Retinal pigment epithelial cell (primary cell): ENCODE results near the gene HLA-DQA1.
A peak's percentile ranks its signal among the peaks of the same experiment; 100 is the strongest.
"Not testable (repeated sequence)": the region's sequence is repeated elsewhere in the genome, so short reads cannot be mapped to it uniquely, and the experiment has no call there.

Experiments
- DNase-seq: peaks from one replicate; pipeline ENCODE4 v3.0.0-alpha.2; 2010; ENCODE audit warnings: low read depth
- H3K4me3 ChIP-seq: 2 replicates; pipeline ENCODE4 v1.5.1; 2011; ENCODE audit warnings: mild to moderate bottlenecking, low read length, control low read depth, moderate library complexity
- TF ChIP-seq, protein P1 (sequence below): conservative IDR thresholded peaks from 2 replicates; pipeline ENCODE4 v1.5.1; 2011; ENCODE audit warnings: low read depth, low read length, control low read depth, inconsistent platforms

Gene HLA-DQA1

GRCh38 chr6:32621372-32621771, 15.8 kb upstream of the HLA-DQA1 start:
- TF ChIP-seq, protein P1, sequence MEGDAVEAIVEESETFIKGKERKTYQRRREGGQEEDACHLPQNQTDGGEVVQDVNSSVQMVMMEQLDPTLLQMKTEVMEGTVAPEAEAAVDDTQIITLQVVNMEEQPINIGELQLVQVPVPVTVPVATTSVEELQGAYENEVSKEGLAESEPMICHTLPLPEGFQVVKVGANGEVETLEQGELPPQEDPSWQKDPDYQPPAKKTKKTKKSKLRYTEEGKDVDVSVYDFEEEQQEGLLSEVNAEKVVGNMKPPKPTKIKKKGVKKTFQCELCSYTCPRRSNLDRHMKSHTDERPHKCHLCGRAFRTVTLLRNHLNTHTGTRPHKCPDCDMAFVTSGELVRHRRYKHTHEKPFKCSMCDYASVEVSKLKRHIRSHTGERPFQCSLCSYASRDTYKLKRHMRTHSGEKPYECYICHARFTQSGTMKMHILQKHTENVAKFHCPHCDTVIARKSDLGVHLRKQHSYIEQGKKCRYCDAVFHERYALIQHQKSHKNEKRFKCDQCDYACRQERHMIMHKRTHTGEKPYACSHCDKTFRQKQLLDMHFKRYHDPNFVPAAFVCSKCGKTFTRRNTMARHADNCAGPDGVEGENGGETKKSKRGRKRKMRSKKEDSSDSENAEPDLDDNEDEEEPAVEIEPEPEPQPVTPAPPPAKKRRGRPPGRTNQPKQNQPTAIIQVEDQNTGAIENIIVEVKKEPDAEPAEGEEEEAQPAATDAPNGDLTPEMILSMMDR = no peak
- H3K4me3 ChIP-seq = no peak overlapping the region
- DNase-seq = no peak

DNA sequence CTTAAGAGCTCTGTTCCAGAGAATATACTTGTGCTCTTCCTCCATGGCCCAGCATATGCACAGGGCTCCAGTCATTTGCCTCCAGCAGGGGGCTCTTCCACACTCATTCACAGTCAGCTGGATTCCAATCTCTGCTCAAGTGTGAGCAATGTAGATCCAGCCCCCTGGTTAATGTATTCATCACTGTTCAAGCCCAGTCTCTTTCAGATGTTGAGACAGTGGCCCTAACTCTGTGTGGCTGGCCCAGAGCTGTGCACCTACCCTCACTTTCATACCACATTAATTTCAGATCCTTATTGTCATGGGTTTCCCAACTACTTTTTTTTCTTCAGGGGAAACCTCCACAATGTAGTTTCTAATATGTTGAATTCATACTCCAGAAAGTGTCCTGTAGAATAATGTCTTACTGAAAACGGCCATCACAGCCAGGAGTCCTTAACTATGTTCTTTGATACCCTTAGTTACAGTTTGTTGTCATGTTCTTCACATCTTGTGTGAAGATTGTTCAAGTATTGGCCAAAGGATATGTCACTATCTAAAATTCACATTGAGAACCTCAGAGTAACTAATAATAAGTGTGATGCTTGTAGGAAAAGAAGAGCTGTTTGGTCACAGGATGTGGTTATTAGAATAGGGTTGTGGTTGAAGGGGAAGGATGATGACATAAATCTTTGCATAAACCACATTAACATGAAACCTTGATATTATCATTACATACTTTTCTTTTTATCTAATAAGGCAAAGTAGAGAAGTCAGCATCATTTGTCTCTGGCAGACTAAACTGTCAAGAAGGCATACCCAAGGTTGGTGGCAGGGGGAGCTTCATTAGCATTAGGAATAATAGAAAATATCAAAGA, 14.4 kb upstream of the HLA-DQA1 start:
- no peak for DNase-seq
- no peak overlapping the region for H3K4me3 ChIP-seq
- TF ChIP-seq, protein P1 = peak; percentile 6

GRCh38 chr6:32623693-32624092, 13.5 kb upstream of the HLA-DQA1 start:
- H3K4me3 ChIP-seq = no peak overlapping the region
- TF ChIP-seq, protein P1 = no peak
- DNase-seq = no peak

GRCh38 chr6:32624565-32624964, 12.6 kb upstream of the HLA-DQA1 start:
- no peak for DNase-seq
- TF ChIP-seq, protein P1 = no peak
- H3K4me3 ChIP-seq = no peak overlapping the region

DNA sequence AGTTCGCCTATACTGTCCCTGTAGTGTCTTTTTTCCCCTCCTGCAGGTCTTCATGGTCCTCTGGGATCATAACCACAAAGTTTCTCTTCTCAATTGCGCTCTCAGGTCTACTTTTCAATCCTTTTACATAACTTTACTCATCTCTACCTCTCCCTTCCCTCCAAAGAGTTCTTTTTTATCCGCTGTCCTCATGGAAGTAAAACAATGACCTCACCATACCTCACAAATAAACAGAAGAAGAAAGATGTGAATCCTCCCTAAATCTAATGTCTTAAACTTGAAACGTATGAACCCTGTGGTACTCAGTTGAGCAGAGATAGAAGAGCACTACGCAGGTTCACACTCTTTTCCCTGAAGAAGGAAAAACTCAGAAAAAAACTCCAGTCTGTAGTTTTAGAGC, 12.1 kb upstream of the HLA-DQA1 start:
- DNase-seq = no peak
- TF ChIP-seq, protein P1 = no peak
- no peak overlapping the region for H3K4me3 ChIP-seq

- TF ChIP-seq, protein P1 = no peak
- no peak overlapping the region for H3K4me3 ChIP-seq
- DNase-seq = no peak
Observed at GRCh38 chr6:32627249-32627648, 10.0 kb upstream of the HLA-DQA1 start.

DNA sequence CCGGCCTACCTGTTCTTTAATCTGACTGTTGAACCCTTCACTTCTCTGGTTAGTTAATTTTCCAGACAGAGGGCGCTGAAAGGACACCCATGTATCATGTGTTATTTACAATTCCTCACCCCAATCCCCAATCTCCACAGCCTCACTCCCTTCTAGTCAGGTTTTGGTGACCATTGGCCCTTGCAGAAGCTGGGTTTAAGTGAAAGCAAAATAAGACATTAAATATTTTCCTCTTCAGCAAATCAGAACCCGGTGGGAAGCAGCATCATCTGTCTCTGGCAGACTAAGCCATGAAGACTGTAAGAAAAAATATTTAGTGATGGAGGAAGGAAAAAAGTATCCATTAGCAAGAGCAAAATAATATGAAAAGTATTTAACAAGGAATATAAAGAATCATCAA, 9.4 kb upstream of the HLA-DQA1 start:
- no peak overlapping the region for H3K4me3 ChIP-seq
- TF ChIP-seq, protein P1 = no peak
- no peak for DNase-seq

DNA sequence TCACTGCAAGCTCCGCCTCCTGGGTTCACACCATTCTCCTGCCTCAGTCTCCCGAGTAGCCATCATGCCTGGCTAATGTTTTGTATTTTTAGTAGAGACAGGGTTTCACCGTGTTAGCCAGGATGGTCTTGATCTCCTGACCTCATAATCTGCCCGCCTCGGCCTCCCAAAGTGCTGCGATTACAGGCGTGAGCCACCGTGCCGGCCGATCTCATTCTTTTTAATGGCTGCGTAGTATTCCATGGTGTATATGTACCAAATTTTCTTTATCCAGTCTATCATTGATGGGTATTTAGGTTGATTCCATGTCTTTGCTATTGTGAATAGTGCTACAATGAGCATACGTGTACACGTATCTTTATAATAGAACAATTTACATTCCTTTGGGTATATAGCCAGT, 7.4 kb upstream of the HLA-DQA1 start:
- not testable (repeated sequence) for DNase-seq, H3K4me3 ChIP-seq
